HepG2 (cell line): ENCODE measurements around the gene ANXA5. TPM values are rescaled to one million over a fixed set of nuclear protein-coding genes. Genes with fewer than 3 reads are reported as not detected.

Experiments
- ATF3 ChIP-seq: sonication (generic); formaldehyde crosslinking; IDR thresholded peaks from 2 replicates; pipeline ENCODE4 v1.4.0; 2020; ENCODE audit warnings: missing genetic modification reagents
- ATRX ChIP-seq: sonication (generic); formaldehyde crosslinking; IDR thresholded peaks from 2 replicates; pipeline ENCODE4 v1.4.0; 2020; ENCODE audit warnings: missing genetic modification reagents, borderline replicate concordance
- BRF2 ChIP-seq: sonication (generic); formaldehyde crosslinking; IDR thresholded peaks from 2 replicates; pipeline ENCODE4 v1.8.1; 2022; ENCODE audit warnings: mild to moderate bottlenecking, missing genetic modification reagents
- FOXJ3 ChIP-seq: sonication (generic); formaldehyde crosslinking; IDR thresholded peaks from 2 replicates; pipeline ENCODE4 v1.4.0; 2020; ENCODE audit warnings: missing genetic modification reagents, mild to moderate bottlenecking, borderline replicate concordance
- HDAC6 ChIP-seq: fragments of 200-600 bp; sonication (generic); IDR thresholded peaks from 2 replicates; pipeline ENCODE4 v1.7.0; 2017; ENCODE audit warnings: mild to moderate bottlenecking, antibody characterized with exemption, low read length, low read depth
- HIVEP1 ChIP-seq: sonication (generic); formaldehyde crosslinking; IDR thresholded peaks from 2 replicates; pipeline ENCODE4 v1.4.0; 2020; ENCODE audit warnings: mild to moderate bottlenecking, missing genetic modification reagents
- KLF12 ChIP-seq: sonication (generic); formaldehyde crosslinking; IDR thresholded peaks from 2 replicates; pipeline ENCODE4 v1.4.0; 2020; ENCODE audit warnings: missing genetic modification reagents, borderline replicate concordance
- MZF1 ChIP-seq: sonication (generic); formaldehyde crosslinking; IDR thresholded peaks from 2 replicates; pipeline ENCODE4 v1.8.1; 2023; ENCODE audit warnings: mild to moderate bottlenecking, missing genetic modification reagents, borderline replicate concordance
- NR2F6 ChIP-seq, 2 experiments: IDR thresholded peaks; 2 replicates each; pipeline ENCODE4 v1.6.1; 2016; ENCODE audit warnings: antibody characterized with exemption in 1 of 2, mild to moderate bottlenecking in 1 of 2
- PREB ChIP-seq: sonication (generic); formaldehyde crosslinking; IDR thresholded peaks from 2 replicates; pipeline ENCODE4 v1.4.0; 2020; ENCODE audit warnings: missing genetic modification reagents
- RBM39 ChIP-seq: fragments of 200-400 bp; formaldehyde crosslinking; IDR thresholded peaks from one replicate; pipeline ENCODE4 v1.6.1; 2018; ENCODE audit warnings: antibody characterized with exemption, mild to moderate bottlenecking, low read depth, low read length; ENCODE audit not compliant: poor library complexity, severe bottlenecking
- SOX6 ChIP-seq, 2 experiments: fragments of 450-650 bp in 1 of 2; sonication (generic) in 1 of 2; formaldehyde crosslinking in 1 of 2; IDR thresholded peaks; 2 replicates each; pipeline versions ENCODE4 v1.4.0 to v1.6.1; 2017 to 2020; ENCODE audit warnings: antibody characterized with exemption in 1 of 2, mild to moderate bottlenecking in 1 of 2, missing genetic modification reagents in 1 of 2
- SSRP1 ChIP-seq: IDR thresholded peaks from 2 replicates; pipeline ENCODE4 v1.6.1; 2016; ENCODE audit warnings: control low read depth
- SYNCRIP ChIP-seq: fragments of 200-400 bp; formaldehyde crosslinking; IDR thresholded peaks from 2 replicates; pipeline ENCODE4 v1.6.1; 2018; ENCODE audit warnings: mild to moderate bottlenecking, low read depth, low read length; ENCODE audit not compliant: insufficient read depth
- WIZ ChIP-seq: sonication (generic); formaldehyde crosslinking; IDR thresholded peaks from 2 replicates; pipeline ENCODE4 v1.5.1; 2020; ENCODE audit warnings: mild to moderate bottlenecking, missing genetic modification reagents
- XRCC5 ChIP-seq: fragments of 200-400 bp; formaldehyde crosslinking; optimal IDR thresholded peaks from 2 replicates; pipeline ENCODE3; 2017; ENCODE audit warnings: mild to moderate bottlenecking, low read length
- ZBTB2 ChIP-seq: sonication (generic); formaldehyde crosslinking; IDR thresholded peaks from 2 replicates; pipeline ENCODE4 v1.8.0; 2022; ENCODE audit warnings: low read depth, missing genetic modification reagents
- ZBTB8A ChIP-seq: sonication (generic); formaldehyde crosslinking; IDR thresholded peaks from 2 replicates; pipeline ENCODE4 v1.4.0; 2020; ENCODE audit warnings: mild to moderate bottlenecking, low read depth, missing genetic modification reagents, borderline replicate concordance
- ZFY ChIP-seq: sonication (generic); formaldehyde crosslinking; IDR thresholded peaks from 2 replicates; pipeline ENCODE4 v1.4.0; 2020; ENCODE audit warnings: missing genetic modification reagents
- ZNF431 ChIP-seq: sonication (generic); formaldehyde crosslinking; IDR thresholded peaks from 2 replicates; pipeline ENCODE4 v1.9.0; 2022; ENCODE audit warnings: missing genetic modification reagents, low read depth, mild to moderate bottlenecking, borderline replicate concordance
- ZNF557 ChIP-seq: sonication (generic); formaldehyde crosslinking; IDR thresholded peaks from 2 replicates; pipeline ENCODE4 v1.4.0; 2020; ENCODE audit warnings: missing genetic modification reagents
- ZNF792 ChIP-seq: IDR thresholded peaks from 2 replicates; pipeline ENCODE4 v1.6.1; 2016
- polyA plus RNA-seq, 8 experiments: library from polyadenylated mRNA; depleted of rRNA in 3 of 8; stranded (reverse) in 7 of 8; unstranded in 1 of 8; fragments of >200 nt; fragmentation: Illumina TruSeq in 4 of 8; extraction: Trizol in 4 of 8; gene quantifications; 2 replicates each; pipeline versions ENCODE4 v1.2.1 to v1.2.3, GENCODE V29; 2011 to 2016; ENCODE audit warnings: low read depth in 4 of 8, missing spikeins in 1 of 8, mixed read lengths in 1 of 8; ENCODE audit not compliant: insufficient read depth in 1 of 8
- total RNA-seq, 5 experiments: library from RNA; depleted of rRNA; stranded (reverse); fragments of >200 nt; fragmentation: Illumina TruSeq; extraction: Trizol; gene quantifications; 2 replicates each; pipeline ENCODE4 v1.2.3, GENCODE V29; 2016; ENCODE audit warnings: low read depth in 1 of 5

Gene ANXA5
- total and polyA plus RNA-seq, 2 of the 13 experiments (the other 11 are each of a cell fraction or from before 2014, with no cell fraction given): 209 to 342 TPM

GRCh38 chr4:121696581-121697461, at the start of gene ANXA5 (continued):
- TF ChIP-seq ATRX: no peak
- TF ChIP-seq ZFY (CRISPR knock-in tag): peak; percentile 76
- no peak for TF ChIP-seq SYNCRIP
- TF ChIP-seq HDAC6: no peak
- no peak for TF ChIP-seq FOXJ3 (CRISPR knock-in tag)
- TF ChIP-seq NR2F6 (IDR thresholded peaks at IDR 0.05): no peak
- TF ChIP-seq NR2F6 (CRISPR knock-in tag; IDR thresholded peaks at IDR 0.05): no peak
- no peak for TF ChIP-seq ZBTB8A (CRISPR knock-in tag)
- no peak for TF ChIP-seq XRCC5
- TF ChIP-seq HIVEP1 (CRISPR knock-in tag): no peak
- TF ChIP-seq SOX6 (IDR thresholded peaks at IDR 0.05): no peak
- TF ChIP-seq SOX6 (CRISPR knock-in tag; IDR thresholded peaks at IDR 0.05): no peak; the same call in 1 of the 2 replicates
- no peak for TF ChIP-seq BRF2 (CRISPR knock-in tag)
- TF ChIP-seq ZNF431 (CRISPR knock-in tag): no peak
- TF ChIP-seq RBM39: peak; percentile 45
- no peak for TF ChIP-seq ZNF792 (CRISPR knock-in tag)
- no peak for TF ChIP-seq ATF3 (CRISPR knock-in tag)
- TF ChIP-seq KLF12 (CRISPR knock-in tag): peak; percentile 77
- TF ChIP-seq PREB (CRISPR knock-in tag): no peak
- 0 out of 2 replicates have a peak, but pooled peaks have one; percentile 56 for TF ChIP-seq ZNF557 (CRISPR knock-in tag)
- no peak for TF ChIP-seq SSRP1 (CRISPR knock-in tag)
- TF ChIP-seq MZF1 (CRISPR knock-in tag): no peak
- peak; percentile 41; the same call in 1 of the 2 replicates for TF ChIP-seq ZBTB2
- TF ChIP-seq WIZ (CRISPR knock-in tag): no peak
